ENCODE measurements around the gene UGT1A9.

UGT1A9 gene

GRCh38 chr2:233810385-233810784 is 138.7 kb downstream of the UGT1A9 start:
- WGBS (ENCODE audit: insufficient coverage) = 99% methylated on average over 5 of the region's 6 CpGs
- Histone ChIP-seq H3K27me3 (replicated peaks in 2 of 5; ENCODE audit: control insufficient read depth in 4 of 5, insufficient read depth in 5 of 5, low read length in 4 of 5) (peaks cover 0 to 7% (median 3%) of the 10 kb centered on the region in 5 experiments), H3K4me3 (ENCODE audit: control insufficient read depth in 1 of 7, extremely low read depth in 1 of 7, insufficient read depth in 4 of 7, low read depth in 2 of 7, low read length in 6 of 7) (no peak overlapping the region), H3K9me3 (ENCODE audit: control extremely low read depth in 1 of 5, control insufficient read depth in 4 of 5, insufficient read depth in 2 of 5, low read depth in 1 of 5, low read length in 4 of 5) (no peaks in the 10 kb centered on the region), H3K27ac (ENCODE audit: insufficient read depth in 1 of 2, low read depth in 1 of 2, low read length in 2 of 2, poor library complexity in 1 of 2, severe bottlenecking in 2 of 2) (no peak overlapping the region), H3K4me1 (ENCODE audit: control extremely low read depth in 1 of 4, control insufficient read depth in 4 of 4, insufficient read depth in 4 of 4, low read length in 3 of 4) (no peaks in the 10 kb centered on the region), H3K36me3 (ENCODE audit: control insufficient read depth in 4 of 4, insufficient read depth in 4 of 4, low read length in 3 of 4) (no peaks in the 10 kb centered on the region)
- no peak for DNase-seq
- POLR2A ChIA-PET = no interaction called here
- CTCF ChIA-PET = no interaction called here

DNA sequence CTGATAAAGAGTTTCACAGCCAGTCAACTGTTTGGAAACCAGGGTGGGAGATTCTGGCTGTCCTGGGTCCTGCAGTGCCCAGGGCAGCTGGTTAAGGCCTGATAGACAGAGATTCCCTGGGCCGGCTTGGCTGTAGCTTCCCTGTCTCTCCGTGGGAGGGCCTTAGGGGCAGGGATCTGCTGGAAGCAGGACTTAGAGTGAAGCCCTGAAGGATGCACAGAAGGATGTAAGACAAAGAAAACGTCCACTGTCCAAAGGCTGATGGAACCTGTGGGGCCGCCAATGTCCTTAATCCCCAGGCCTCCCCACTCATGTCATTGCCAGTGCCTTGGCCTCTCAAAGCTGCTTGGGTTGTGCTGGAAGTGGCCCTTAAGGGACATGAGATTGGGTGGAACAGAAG is 139.4 kb downstream of the UGT1A9 start:
- H3K36me3 ChIP-seq (ENCODE audit: control insufficient read depth in 4 of 4, insufficient read depth in 4 of 4, low read length in 3 of 4) = no peaks in the 10 kb centered on the region
- H3K9me3 ChIP-seq (ENCODE audit: control extremely low read depth in 1 of 5, control insufficient read depth in 4 of 5, insufficient read depth in 2 of 5, low read depth in 1 of 5, low read length in 4 of 5) = no peaks in the 10 kb centered on the region
- no peak overlapping the region for H3K4me3 ChIP-seq (ENCODE audit: control insufficient read depth in 1 of 7, extremely low read depth in 1 of 7, insufficient read depth in 4 of 7, low read depth in 2 of 7, low read length in 6 of 7)
- peaks cover 0 to 7% (median 3%) of the 10 kb centered on the region in 5 experiments for H3K27me3 ChIP-seq (replicated peaks in 2 of 5; ENCODE audit: control insufficient read depth in 4 of 5, insufficient read depth in 5 of 5, low read length in 4 of 5)
- no peak for DNase-seq
- ChIA-PET POLR2A (no interaction called here), CTCF (no interaction called here)
- H3K4me1 ChIP-seq (ENCODE audit: control extremely low read depth in 1 of 4, control insufficient read depth in 4 of 4, insufficient read depth in 4 of 4, low read length in 3 of 4) = no peaks in the 10 kb centered on the region
- H3K27ac ChIP-seq (ENCODE audit: insufficient read depth in 1 of 2, low read depth in 1 of 2, low read length in 2 of 2, poor library complexity in 1 of 2, severe bottlenecking in 2 of 2) = no peak overlapping the region
- 84% methylated on average over 4 of the region's 4 CpGs for WGBS (ENCODE audit: insufficient coverage)

- ChIA-PET POLR2A (no interaction called here), CTCF (no interaction called here)
- Histone ChIP-seq H3K4me1 (ENCODE audit: control extremely low read depth in 1 of 4, control insufficient read depth in 4 of 4, insufficient read depth in 4 of 4, low read length in 3 of 4) (no peaks in the 10 kb centered on the region), H3K27me3 (replicated peaks in 2 of 5; ENCODE audit: control insufficient read depth in 4 of 5, insufficient read depth in 5 of 5, low read length in 4 of 5) (peaks cover 0 to 7% (median 0%) of the 10 kb centered on the region in 5 experiments), H3K27ac (ENCODE audit: insufficient read depth in 1 of 2, low read depth in 1 of 2, low read length in 2 of 2, poor library complexity in 1 of 2, severe bottlenecking in 2 of 2) (no peak overlapping the region), H3K4me3 (ENCODE audit: control insufficient read depth in 1 of 7, extremely low read depth in 1 of 7, insufficient read depth in 4 of 7, low read depth in 2 of 7, low read length in 6 of 7) (no peak overlapping the region), H3K36me3 (ENCODE audit: control insufficient read depth in 4 of 4, insufficient read depth in 4 of 4, low read length in 3 of 4) (no peaks in the 10 kb centered on the region), H3K9me3 (ENCODE audit: control extremely low read depth in 1 of 5, control insufficient read depth in 4 of 5, insufficient read depth in 2 of 5, low read depth in 1 of 5, low read length in 4 of 5) (no peaks in the 10 kb centered on the region)
- no peak for DNase-seq
- 98% methylated on average over 6 of the region's 8 CpGs for WGBS (ENCODE audit: insufficient coverage)
These were observed 140.0 kb downstream of the UGT1A9 start for GRCh38 chr2:233811732-233812131.

GRCh38 chr2:233813236-233814055 is 141.7 kb downstream of the UGT1A9 start:
- 90% methylated on average over 2 of the region's 3 CpGs for WGBS (ENCODE audit: insufficient coverage)
- Histone ChIP-seq H3K9me3 (ENCODE audit: control extremely low read depth in 1 of 5, control insufficient read depth in 4 of 5, insufficient read depth in 2 of 5, low read depth in 1 of 5, low read length in 4 of 5) (no peaks in the 10 kb centered on the region), H3K4me3 (ENCODE audit: control insufficient read depth in 1 of 7, extremely low read depth in 1 of 7, insufficient read depth in 4 of 7, low read depth in 2 of 7, low read length in 6 of 7) (no peak overlapping the region), H3K27me3 (replicated peaks in 2 of 5; ENCODE audit: control insufficient read depth in 4 of 5, insufficient read depth in 5 of 5, low read length in 4 of 5) (peaks cover 0 to 7% (median 0%) of the 10 kb centered on the region in 5 experiments), H3K27ac (ENCODE audit: insufficient read depth in 1 of 2, low read depth in 1 of 2, low read length in 2 of 2, poor library complexity in 1 of 2, severe bottlenecking in 2 of 2) (no peak overlapping the region), H3K4me1 (ENCODE audit: control extremely low read depth in 1 of 4, control insufficient read depth in 4 of 4, insufficient read depth in 4 of 4, low read length in 3 of 4) (no peaks in the 10 kb centered on the region), H3K36me3 (ENCODE audit: control insufficient read depth in 4 of 4, insufficient read depth in 4 of 4, low read length in 3 of 4) (no peaks in the 10 kb centered on the region)
- ChIA-PET CTCF (interaction anchor here (1.9 kb wide), 1 partner anchor 9 kb away, joined by 4 read pairs; no protein-coding TSS in a partner anchor), POLR2A (no interaction called here)
- DNase-seq = no peak

- Histone ChIP-seq H3K36me3 (ENCODE audit: control insufficient read depth in 4 of 4, insufficient read depth in 4 of 4, low read length in 3 of 4) (no peaks in the 10 kb centered on the region), H3K27ac (ENCODE audit: insufficient read depth in 1 of 2, low read depth in 1 of 2, low read length in 2 of 2, poor library complexity in 1 of 2, severe bottlenecking in 2 of 2) (no peak overlapping the region), H3K27me3 (replicated peaks in 2 of 5; ENCODE audit: control insufficient read depth in 4 of 5, insufficient read depth in 5 of 5, low read length in 4 of 5) (peaks cover 0 to 7% (median 0%) of the 10 kb centered on the region in 5 experiments), H3K4me3 (ENCODE audit: control insufficient read depth in 1 of 7, extremely low read depth in 1 of 7, insufficient read depth in 4 of 7, low read depth in 2 of 7, low read length in 6 of 7) (no peak overlapping the region), H3K9me3 (ENCODE audit: control extremely low read depth in 1 of 5, control insufficient read depth in 4 of 5, insufficient read depth in 2 of 5, low read depth in 1 of 5, low read length in 4 of 5) (no peaks in the 10 kb centered on the region), H3K4me1 (ENCODE audit: control extremely low read depth in 1 of 4, control insufficient read depth in 4 of 4, insufficient read depth in 4 of 4, low read length in 3 of 4) (no peaks in the 10 kb centered on the region)
- WGBS (ENCODE audit: insufficient coverage) = 88% methylated on average over 1 of the region's 2 CpGs
- no peak for DNase-seq
- ChIA-PET POLR2A (no interaction called here), CTCF (interaction anchor here (1.9 kb wide), 1 partner anchor 10 kb away, joined by 4 read pairs; no protein-coding TSS in a partner anchor)
These were observed 142.5 kb downstream of the UGT1A9 start for GRCh38 chr2:233814056-233814835.

DNA sequence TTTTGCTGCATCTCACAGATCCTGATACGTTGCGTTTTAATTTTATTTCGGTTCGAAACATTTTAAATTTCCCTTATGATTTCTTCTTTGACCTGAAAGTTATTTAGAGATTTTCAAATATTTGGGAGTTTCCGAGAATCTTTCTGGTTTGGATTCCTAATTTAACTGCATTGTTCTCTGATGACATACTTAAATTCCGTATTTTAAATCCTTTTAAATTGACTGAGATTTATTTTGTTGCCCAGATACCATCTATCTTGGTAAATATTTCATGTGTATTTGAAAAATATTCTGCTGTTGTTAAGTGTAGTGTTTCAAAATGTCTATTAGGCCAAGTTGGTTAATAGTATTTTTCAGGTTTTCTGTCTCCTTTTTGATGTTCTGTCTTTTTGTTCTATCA is 144.2 kb downstream of the UGT1A9 start:
- ChIA-PET POLR2A (no interaction called here), CTCF (no interaction called here)
- DNase-seq = no peak
- H3K36me3 ChIP-seq (ENCODE audit: control insufficient read depth in 4 of 4, insufficient read depth in 4 of 4, low read length in 3 of 4) = no peaks in the 10 kb centered on the region
- no peaks in the 10 kb centered on the region for H3K9me3 ChIP-seq (ENCODE audit: control extremely low read depth in 1 of 5, control insufficient read depth in 4 of 5, insufficient read depth in 2 of 5, low read depth in 1 of 5, low read length in 4 of 5)
- H3K4me3 ChIP-seq (ENCODE audit: control insufficient read depth in 1 of 7, extremely low read depth in 1 of 7, insufficient read depth in 4 of 7, low read depth in 2 of 7, low read length in 6 of 7) = no peak overlapping the region
- H3K4me1 ChIP-seq (ENCODE audit: control extremely low read depth in 1 of 4, control insufficient read depth in 4 of 4, insufficient read depth in 4 of 4, low read length in 3 of 4) = no peaks in the 10 kb centered on the region
- peaks cover 0 to 7% (median 0%) of the 10 kb centered on the region in 5 experiments for H3K27me3 ChIP-seq (replicated peaks in 2 of 5; ENCODE audit: control insufficient read depth in 4 of 5, insufficient read depth in 5 of 5, low read length in 4 of 5)
- no peak overlapping the region for H3K27ac ChIP-seq (ENCODE audit: insufficient read depth in 1 of 2, low read depth in 1 of 2, low read length in 2 of 2, poor library complexity in 1 of 2, severe bottlenecking in 2 of 2)
- no CpG with 5 or more reads among the region's 6 CpGs for WGBS (ENCODE audit: insufficient coverage)

DNA sequence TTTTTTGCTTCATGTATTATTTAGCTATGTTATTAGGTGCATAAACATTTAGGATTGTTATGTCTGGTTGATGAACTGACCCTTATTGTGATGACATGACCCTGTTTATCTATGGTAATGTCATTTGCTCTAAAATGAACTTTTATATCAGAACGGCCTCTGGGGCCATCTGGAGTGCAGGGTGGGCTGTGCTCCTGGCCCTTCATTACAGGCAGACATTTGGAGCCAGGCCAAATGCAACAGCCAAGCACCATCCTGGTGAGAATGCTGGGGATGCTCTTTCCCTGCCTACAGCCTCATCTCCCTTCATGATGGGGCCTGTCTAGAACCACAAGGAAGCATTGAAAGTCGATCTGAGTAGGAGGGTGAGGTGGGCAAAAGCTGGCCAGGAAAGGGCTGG is 144.6 kb downstream of the UGT1A9 start:
- H3K36me3 ChIP-seq (ENCODE audit: control insufficient read depth in 4 of 4, insufficient read depth in 4 of 4, low read length in 3 of 4) = no peaks in the 10 kb centered on the region
- no peak for DNase-seq
- H3K4me1 ChIP-seq (ENCODE audit: control extremely low read depth in 1 of 4, control insufficient read depth in 4 of 4, insufficient read depth in 4 of 4, low read length in 3 of 4) = no peaks in the 10 kb centered on the region
- 100% methylated on average over 2 of the region's 2 CpGs for WGBS (ENCODE audit: insufficient coverage)
- H3K9me3 ChIP-seq (ENCODE audit: control extremely low read depth in 1 of 5, control insufficient read depth in 4 of 5, insufficient read depth in 2 of 5, low read depth in 1 of 5, low read length in 4 of 5) = no peaks in the 10 kb centered on the region
- no peak overlapping the region for H3K27ac ChIP-seq (ENCODE audit: insufficient read depth in 1 of 2, low read depth in 1 of 2, low read length in 2 of 2, poor library complexity in 1 of 2, severe bottlenecking in 2 of 2)
- CTCF ChIA-PET = no interaction called here
- H3K4me3 ChIP-seq (ENCODE audit: control insufficient read depth in 1 of 7, extremely low read depth in 1 of 7, insufficient read depth in 4 of 7, low read depth in 2 of 7, low read length in 6 of 7) = no peak overlapping the region
- peaks cover 0 to 5% (median 0%) of the 10 kb centered on the region in 5 experiments for H3K27me3 ChIP-seq (replicated peaks in 2 of 5; ENCODE audit: control insufficient read depth in 4 of 5, insufficient read depth in 5 of 5, low read length in 4 of 5)
- POLR2A ChIA-PET = no interaction called here

Measured in common myeloid progenitor, CD34-positive (primary cell).